A673 (cell line): ENCODE data around the gene EXOC6B. TPM values are rescaled to one million over a fixed set of nuclear protein-coding genes. Genes with fewer than 3 reads are reported as not detected.

ENCODE experiments used
- BruUV-seq: library from RNA; stranded (reverse); fragments of 400-500 nt; replicated peaks from 2 replicates; lab custom pipeline; 2021; lab: Mats Ljungman, UMichigan
- CTCF ChIA-PET: fragments of 300-600 bp; sonication (Branson Sonifier 250); formaldehyde crosslinking; loops from one replicate; lab custom pipeline; 2022; ENCODE audit warnings: antibody characterized with exemption; lab: Charles Lee
- POLR2A ChIA-PET: fragments of 300-600 bp; sonication (Branson Sonifier 250); formaldehyde crosslinking; loops from one replicate; lab custom pipeline; 2022; ENCODE audit warnings: antibody characterized with exemption; ENCODE audit not compliant: low non-redundant PET; lab: Charles Lee
- DNase-seq: peaks from one replicate; pipeline ENCODE4 v3.0.0-alpha.2; 2015; ENCODE audit warnings: low spot score
- H3K27ac ChIP-seq: fragments of 200-600 bp; sonication (generic); 2 replicates; pipeline ENCODE4 v1.5.1; 2016; ENCODE audit warnings: mixed run types, low read depth, mild to moderate bottlenecking, mixed read lengths, antibody characterized with exemption, low read length; ENCODE audit not compliant: poor library complexity, severe bottlenecking
- H3K27me3 ChIP-seq: fragments of 200-600 bp; sonication (generic); replicated peaks from 2 replicates; pipeline ENCODE4 v1.6.1; 2017; ENCODE audit warnings: mixed run types, low read depth, mild to moderate bottlenecking, mixed read lengths, antibody characterized with exemption, low read length; ENCODE audit not compliant: insufficient read depth, poor library complexity
- H3K36me3 ChIP-seq: fragments of 200-600 bp; sonication (generic); 2 replicates; pipeline ENCODE4 v1.6.1; 2016; ENCODE audit warnings: mixed run types, mild to moderate bottlenecking, mixed read lengths, antibody characterized with exemption, low read length; ENCODE audit not compliant: insufficient read depth, poor library complexity, severe bottlenecking
- H3K4me1 ChIP-seq: fragments of 200-600 bp; sonication (generic); 2 replicates; pipeline ENCODE4 v1.6.1; 2017; ENCODE audit warnings: mixed run types, mild to moderate bottlenecking, mixed read lengths, antibody characterized with exemption, low read length; ENCODE audit not compliant: insufficient read depth, poor library complexity, severe bottlenecking
- H3K4me3 ChIP-seq: fragments of 200-600 bp; sonication (generic); 2 replicates; pipeline ENCODE4 v1.5.1; 2016; ENCODE audit warnings: low read depth, mixed run types, mild to moderate bottlenecking, mixed read lengths, low read length; ENCODE audit not compliant: poor library complexity, severe bottlenecking
- H3K9me3 ChIP-seq: fragments of 200-600 bp; sonication (generic); 2 replicates; pipeline ENCODE4 v1.6.1; 2016; ENCODE audit warnings: mixed run types, low read depth, mild to moderate bottlenecking, mixed read lengths, antibody characterized with exemption, low read length; ENCODE audit not compliant: poor library complexity, severe bottlenecking
- CTCF ChIP-seq: fragments of 300-800, 200-600 bp; sonication (generic); conservative IDR thresholded peaks from 2 replicates; pipeline ENCODE4 v1.5.1; 2017; ENCODE audit warnings: low read depth, mild to moderate bottlenecking, antibody characterized with exemption, low read length, moderate library complexity, mixed read lengths
- EZH2 ChIP-seq: fragments of 200-600 bp; sonication (generic); IDR thresholded peaks from 2 replicates; pipeline ENCODE4 v1.6.1; 2017; ENCODE audit warnings: borderline replicate concordance, low read depth, mild to moderate bottlenecking, mixed read lengths, antibody characterized with exemption, low read length; ENCODE audit not compliant: poor library complexity, severe bottlenecking
- intact Hi-C: fragments of 100-400 bp; cut with micrococcal nuclease; formaldehyde crosslinking; loops from one replicate; pipeline ENCODE4 v1.10.0; 2022; ENCODE audit not compliant: unreplicated experiment
- total RNA-seq: library from RNA; stranded (reverse); gene quantifications from 2 replicates; pipeline ENCODE4 v1.2.3, GENCODE V29; 2021

Gene EXOC6B
- total RNA-seq, 1 experiment from 2014 or later: 138 TPM

- TF ChIP-seq CTCF: peak; percentile 84
- TF ChIP-seq EZH2: no peak
- ChIA-PET POLR2A (interaction anchor here (0.6 kb wide), 1 partner anchor 105 kb away, joined by 17 read pairs; no protein-coding TSS in a partner anchor), CTCF (interaction anchor here (0.6 to 1.2 kb wide), 2 partner anchors 94 to 682 kb away, joined by 3 read pairs; no protein-coding TSS in a partner anchor)
- H3K36me3 ChIP-seq: no peaks in the 10 kb centered on the region
- peak; percentile 56 for DNase-seq
- BruUV-seq: no TSS peak
- no peaks in the 10 kb centered on the region for H3K27me3 ChIP-seq
- H3K4me1 ChIP-seq: peaks cover 37% of the 10 kb centered on the region
- peak overlapping the region; percentile 76 for H3K27ac ChIP-seq
- H3K9me3 ChIP-seq: peaks cover 8% of the 10 kb centered on the region
- no peak overlapping the region for H3K4me3 ChIP-seq
- intact Hi-C loops: no loop called here
Observed at GRCh38 chr2:72605836-72606442, 219.9 kb downstream of the EXOC6B start.

- Histone ChIP-seq H3K36me3 (no peaks in the 10 kb centered on the region), H3K4me1 (peaks cover 37% of the 10 kb centered on the region), H3K27ac (peak overlapping the region; percentile 76), H3K4me3 (no peak overlapping the region), H3K9me3 (peaks cover 4% of the 10 kb centered on the region), H3K27me3 (no peaks in the 10 kb centered on the region)
- ChIA-PET POLR2A (no interaction called here), CTCF (interaction anchor here (0.7 kb wide), 2 partner anchors 76 to 999 kb away, joined by 6 to 8 read pairs; no protein-coding TSS in a partner anchor)
- BruUV-seq: TSS peak; percentile 94
- intact Hi-C loops: no loop called here
- DNase-seq: no peak
- TF ChIP-seq CTCF (no peak), EZH2 (no peak)
Observed at GRCh38 chr2:72604468-72604867, 221.4 kb downstream of the EXOC6B start.

GRCh38 chr2:72603481-72603880 lies 222.4 kb downstream of the EXOC6B start:
- peak; percentile 44 for DNase-seq
- ChIA-PET POLR2A (no interaction called here), CTCF (interaction anchor here (0.7 kb wide), 1 partner anchor 259 kb away, joined by 5 read pairs; no protein-coding TSS in a partner anchor)
- intact Hi-C loops: no loop called here
- TF ChIP-seq EZH2: no peak
- TF ChIP-seq CTCF: no peak
- peaks cover 37% of the 10 kb centered on the region for H3K4me1 ChIP-seq
- H3K4me3 ChIP-seq: no peak overlapping the region
- peak overlapping the region; percentile 76 for H3K27ac ChIP-seq
- TSS peak; percentile 57 for BruUV-seq
- peaks cover 4% of the 10 kb centered on the region for H3K9me3 ChIP-seq
- no peaks in the 10 kb centered on the region for H3K27me3 ChIP-seq
- H3K36me3 ChIP-seq: no peaks in the 10 kb centered on the region
